Gastroesophageal sphincter (tissue), 3 donors: ENCODE measurements around the gene CACNA1A.

Experiments
- CTCF ChIP-seq, 4 experiments: fragments of 200-600 bp in 2 of 4; fragments of 450-650 bp in 2 of 4; sonication (generic) in 1 of 4; IDR thresholded peaks; one replicate each; pipeline ENCODE4 v1.5.1; 2017 to 2019; ENCODE audit warnings: antibody characterized with exemption in 4 of 4, mild to moderate bottlenecking in 2 of 4, moderate library complexity in 2 of 4
- EP300 ChIP-seq: sonication (generic); formaldehyde crosslinking; IDR thresholded peaks from one replicate; pipeline ENCODE4 v1.6.1; 2017; ENCODE audit warnings: antibody characterized with exemption, mild to moderate bottlenecking
- POLR2A ChIP-seq, 2 donors: fragments of 450-650 bp; IDR thresholded peaks; one replicate each; pipeline ENCODE4 v1.6.1; 2017; ENCODE audit warnings: antibody characterized with exemption in 2 of 2, mild to moderate bottlenecking in 2 of 2, moderate library complexity in 1 of 2
- POLR2AphosphoS5 ChIP-seq: sonication (generic); formaldehyde crosslinking; IDR thresholded peaks from one replicate; pipeline ENCODE4 v1.6.1; 2017; ENCODE audit warnings: antibody characterized with exemption

GRCh38 chr19:13447978-13448377 lies 58.3 kb downstream of the CACNA1A start:
- TF ChIP-seq CTCF (IDR thresholded peaks at IDR 0.05) (no peak), POLR2A (IDR thresholded peaks at IDR 0.05) (no peak), POLR2AphosphoS5 (no peak), EP300 (no peak)
